T-helper 1 cell treated with Interleukin-12 subunit alpha and Interleukin-12 subunit beta and Interleukin-4 antibody, amounts not matched to agents 30 ng/mL and 1 ng/mL, for 36 hours (primary cell): ENCODE results near the gene IQSEC1. TPM values are rescaled to one million over a fixed set of nuclear protein-coding genes. Genes with fewer than 3 reads are reported as not detected.

Source experiments
- intact Hi-C: fragments of 100-400 bp; cut with micrococcal nuclease; formaldehyde crosslinking; loops from one replicate; pipeline ENCODE4 v1.15.1; 2024
- total RNA-seq: library from RNA; stranded (reverse); gene quantifications from 2 replicates; pipeline ENCODE4 v1.2.3, GENCODE V29; 2022

Gene IQSEC1
- total RNA-seq, 1 donor from 2014 or later: 54.4 TPM

DNA sequence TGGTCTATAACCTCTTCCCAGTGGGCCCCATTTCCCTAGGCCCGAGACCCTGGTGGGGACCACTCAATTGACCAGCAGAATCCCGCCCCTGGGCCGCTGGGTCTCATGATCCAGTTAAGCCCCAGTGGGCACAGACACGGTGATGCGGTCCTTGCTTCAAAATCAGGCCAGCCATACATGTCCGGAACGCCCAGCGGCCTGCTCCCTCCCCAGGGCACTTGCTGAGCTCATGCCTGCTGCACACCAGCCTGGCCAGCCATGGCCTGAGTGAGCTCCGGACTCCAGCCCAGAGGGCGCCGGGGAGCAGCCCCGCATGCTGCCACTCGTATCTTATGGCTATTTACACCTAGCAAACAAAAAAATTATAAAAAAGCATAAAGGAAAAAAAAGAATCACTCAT is 34.4 kb upstream of the IQSEC1 start:
- intact Hi-C loops: no loop called here

DNA sequence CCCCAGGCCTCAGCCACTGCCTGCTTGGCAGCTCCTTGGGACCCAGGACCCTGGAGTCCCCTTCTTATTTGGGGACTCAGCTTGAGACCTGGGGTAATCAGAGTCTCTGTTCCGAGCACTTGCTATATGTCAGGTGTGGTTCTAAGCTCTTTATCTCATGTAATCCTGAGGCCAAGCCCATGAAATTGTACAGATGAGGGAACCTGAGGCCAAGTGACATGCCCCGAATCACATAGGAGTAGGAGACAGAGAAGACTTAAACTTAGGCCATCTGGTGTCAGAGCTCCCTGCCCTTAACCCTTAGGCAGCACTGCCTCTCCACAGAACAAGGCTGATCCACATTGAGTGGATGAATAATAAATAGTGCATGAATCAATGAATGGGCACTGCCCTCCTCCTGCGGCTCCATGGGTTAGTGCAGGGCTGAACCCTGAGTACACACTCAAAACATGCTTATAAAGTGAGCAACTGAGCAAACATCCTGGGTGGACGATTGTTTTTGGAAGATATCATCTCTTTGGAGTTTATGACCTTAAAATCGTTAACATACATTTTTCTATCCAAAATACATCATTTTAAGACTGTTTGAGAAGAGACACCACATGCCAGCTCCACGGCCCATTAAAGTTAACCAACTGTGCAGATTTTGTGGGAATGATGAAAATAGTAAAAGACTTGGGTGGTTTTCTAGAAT is 33.2 kb upstream of the IQSEC1 start:
- intact Hi-C loops: no loop called here

DNA sequence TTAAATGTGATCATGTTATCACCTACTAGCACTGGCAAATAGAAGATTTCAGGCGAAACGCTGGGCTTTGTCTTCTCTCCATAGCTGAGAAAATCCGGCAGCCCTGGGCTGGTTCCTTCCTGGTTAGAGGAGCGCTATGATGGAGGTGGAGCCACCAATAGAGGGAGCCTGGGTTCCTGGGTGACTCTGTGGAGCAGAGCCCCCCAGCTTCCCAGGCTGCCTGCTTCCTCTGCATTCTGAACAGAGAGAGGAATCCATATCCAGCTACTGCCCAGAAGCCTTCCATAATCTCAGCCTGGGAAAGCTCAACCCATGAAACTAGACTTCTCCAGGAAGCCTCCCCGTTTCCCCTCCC is 32.6 kb upstream of the IQSEC1 start:
- intact Hi-C loops: no loop called here

DNA sequence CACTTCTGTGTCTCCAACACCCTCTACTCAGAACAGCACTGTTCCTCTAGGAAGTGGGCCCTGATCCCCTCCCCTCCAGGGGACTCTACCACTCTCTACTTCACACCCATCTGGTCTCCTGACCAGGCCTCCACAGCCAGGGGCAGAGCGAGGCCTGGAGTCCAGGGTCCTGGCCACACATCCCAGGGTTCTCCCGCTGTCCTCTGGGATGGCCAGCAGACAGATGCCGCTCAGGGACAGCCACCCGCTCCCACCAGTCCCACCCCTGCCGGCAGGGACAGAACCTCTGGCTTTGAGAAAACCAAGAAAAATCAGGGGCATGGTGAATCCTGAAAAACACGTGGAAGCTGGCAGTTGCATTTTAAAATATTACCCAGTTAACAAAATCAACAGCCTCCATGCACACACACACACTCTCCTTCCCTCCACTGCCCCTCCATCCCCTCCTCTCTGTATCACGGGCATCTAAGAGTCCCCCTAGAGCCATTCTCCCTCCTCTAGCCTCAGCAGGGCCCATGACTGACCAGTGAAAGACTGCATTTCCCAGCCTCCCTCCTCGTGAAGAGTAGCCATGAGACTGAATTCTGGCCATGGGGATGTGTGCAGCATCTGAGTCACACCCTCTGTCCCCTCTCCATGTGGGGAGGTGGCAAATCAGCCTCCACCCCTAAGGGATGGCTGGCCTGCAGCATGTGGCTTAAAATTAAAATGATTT is 32.1 kb upstream of the IQSEC1 start:
- intact Hi-C loops: no loop called here

DNA sequence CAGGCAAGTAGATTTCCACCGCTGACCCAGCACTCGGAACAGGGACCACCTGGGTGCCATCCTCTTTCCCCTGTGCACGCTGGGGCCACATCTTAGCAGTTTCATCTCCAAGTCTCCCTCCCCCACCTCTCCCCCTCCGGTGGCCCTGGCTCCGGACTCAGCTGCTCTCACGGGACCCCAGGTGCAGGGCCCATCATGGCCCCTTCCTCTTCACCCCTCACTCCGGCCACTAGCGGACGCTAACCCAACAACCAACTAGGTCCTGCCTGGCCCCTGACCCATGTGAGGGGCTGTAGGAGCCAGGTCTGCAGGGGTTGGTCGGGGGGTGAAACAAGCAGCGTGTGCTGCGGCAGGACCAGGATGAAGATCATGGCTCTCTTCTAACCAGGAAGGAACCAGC is 31.3 kb upstream of the IQSEC1 start:
- intact Hi-C loops: no loop called here

DNA sequence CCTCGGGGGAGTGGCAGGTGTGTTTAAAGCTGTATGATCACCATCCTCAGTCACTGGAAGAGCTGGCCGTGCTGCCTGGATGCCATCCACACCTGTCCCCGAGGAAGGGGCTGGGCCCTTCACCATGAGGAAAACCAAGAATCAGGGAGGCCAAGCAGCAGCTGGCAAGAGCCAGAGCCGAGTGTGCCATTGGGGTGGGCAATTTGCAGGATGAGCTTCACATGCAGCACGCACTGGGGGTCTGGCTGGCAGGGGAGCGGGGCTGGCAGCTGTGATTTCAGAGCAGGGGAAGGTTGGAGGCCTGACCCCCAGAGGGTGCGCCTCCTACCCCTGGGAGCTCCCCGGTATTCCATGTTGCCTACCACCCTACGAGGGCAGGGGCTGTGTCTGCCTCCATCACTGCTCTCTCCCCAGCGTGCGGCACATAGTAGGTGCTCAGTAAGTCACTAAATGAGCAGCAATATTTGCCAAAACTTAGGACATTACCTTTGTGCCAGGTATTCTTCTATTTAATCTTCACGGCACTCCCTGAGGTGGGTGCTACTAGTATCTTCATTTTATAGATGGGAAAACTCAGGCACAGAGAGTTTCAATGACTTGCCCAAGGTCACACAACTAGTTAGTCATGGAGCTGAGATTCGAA is 30.3 kb upstream of the IQSEC1 start:
- intact Hi-C loops: no loop called here

DNA sequence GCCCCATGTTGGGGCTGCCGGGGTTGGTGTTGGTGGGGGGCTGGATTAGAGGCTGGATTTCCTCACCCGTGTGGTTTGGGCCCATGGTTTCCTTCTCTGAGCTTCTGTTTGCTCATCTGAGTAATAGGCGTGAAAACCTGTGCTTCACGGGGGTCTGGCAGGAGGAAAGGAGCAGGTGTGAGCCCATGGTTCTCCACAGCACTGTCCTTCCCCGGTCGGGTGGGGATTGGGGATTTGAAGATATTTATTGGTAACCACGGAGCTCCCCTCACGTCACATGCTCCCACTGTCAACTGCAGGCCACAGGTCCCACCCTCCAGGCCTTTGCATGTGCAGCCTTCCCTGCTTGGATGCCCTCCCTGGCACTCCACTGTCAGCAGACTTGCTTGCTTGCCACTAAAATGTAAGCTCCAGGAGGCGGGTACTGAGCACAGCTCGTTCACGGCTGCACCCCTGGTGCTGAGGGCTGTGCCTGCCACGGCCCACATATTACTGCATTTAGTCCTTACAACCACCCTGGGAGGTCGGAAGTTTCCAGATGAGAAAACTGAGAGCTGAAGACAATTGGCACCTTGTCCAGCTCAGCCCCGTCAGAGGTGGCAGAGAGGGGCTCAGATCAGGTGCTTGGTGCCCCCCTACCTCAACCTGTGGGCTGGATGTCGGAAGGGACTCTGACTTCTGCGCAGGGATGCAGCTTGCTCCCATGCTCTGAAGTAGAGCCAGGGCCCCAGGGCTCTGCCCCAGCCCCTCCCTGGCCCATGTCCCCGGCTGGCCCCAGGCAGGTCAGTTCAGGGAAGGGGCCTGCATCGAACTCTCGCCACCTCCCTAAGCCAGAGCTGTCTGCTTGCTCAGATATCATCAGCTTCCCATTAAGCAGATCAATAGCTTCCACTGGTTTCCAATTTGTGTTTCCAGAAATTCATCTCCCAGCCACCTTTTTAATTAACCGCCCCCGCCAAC is 29.4 kb upstream of the IQSEC1 start:
- intact Hi-C loops: no loop called here

DNA sequence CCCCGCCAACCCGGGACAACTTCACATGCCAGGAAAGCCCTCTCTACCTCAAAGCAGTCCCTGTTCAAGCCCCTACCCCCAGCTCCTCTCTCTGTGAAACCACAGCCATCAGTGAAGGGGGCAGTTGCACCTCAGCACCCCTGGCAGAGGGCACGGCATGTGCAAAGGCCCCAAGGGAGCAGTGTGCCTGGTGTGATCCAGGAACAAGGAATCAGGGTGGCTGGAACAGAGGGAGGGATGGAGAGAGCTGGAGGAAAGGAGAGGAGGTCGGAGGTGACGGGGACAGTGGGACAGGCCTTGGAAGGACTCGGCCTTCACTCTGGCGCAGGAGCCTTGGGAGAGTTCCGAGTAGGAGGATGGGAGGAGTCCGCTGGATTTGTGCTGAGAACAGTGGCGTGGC is 26.5 kb upstream of the IQSEC1 start:
- intact Hi-C loops: no loop called here

DNA sequence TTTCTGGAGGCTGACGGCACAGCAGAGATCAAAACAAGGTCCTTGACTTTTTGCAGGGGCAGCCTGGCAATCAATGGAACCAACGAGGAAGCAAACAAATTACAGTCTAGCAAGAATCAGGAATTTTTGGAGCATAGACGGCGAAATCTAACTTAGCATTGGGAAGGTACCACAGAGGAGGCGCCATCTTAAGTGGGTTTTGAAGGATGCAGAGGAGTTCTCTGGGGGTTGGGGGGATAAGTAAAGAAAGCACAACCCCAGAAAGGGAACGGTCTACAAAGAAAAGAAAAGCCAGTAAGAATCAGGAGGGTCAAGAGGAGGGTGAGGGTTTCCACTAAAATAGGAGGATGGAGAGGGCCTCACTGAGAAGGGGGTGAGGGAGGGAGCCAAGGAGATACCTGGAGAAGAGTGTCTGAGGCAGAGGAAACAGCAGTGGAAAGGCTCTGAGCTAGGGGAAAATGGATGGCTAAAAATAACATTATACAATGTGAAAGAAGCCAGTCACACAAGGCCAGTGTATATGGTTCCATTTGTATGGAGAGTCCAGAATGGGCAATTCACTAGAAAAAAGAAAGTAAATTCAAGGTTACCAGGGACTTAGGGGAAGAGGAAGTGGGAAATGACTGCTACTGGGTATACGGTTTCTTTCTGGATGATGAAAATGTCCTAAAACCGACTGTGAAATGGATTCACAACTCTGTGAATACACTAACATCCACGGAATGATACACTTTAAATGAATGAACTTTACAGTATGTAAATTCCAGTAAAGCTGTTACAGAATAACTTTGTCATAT is 25.2 kb upstream of the IQSEC1 start:
- intact Hi-C loops: no loop called here

DNA sequence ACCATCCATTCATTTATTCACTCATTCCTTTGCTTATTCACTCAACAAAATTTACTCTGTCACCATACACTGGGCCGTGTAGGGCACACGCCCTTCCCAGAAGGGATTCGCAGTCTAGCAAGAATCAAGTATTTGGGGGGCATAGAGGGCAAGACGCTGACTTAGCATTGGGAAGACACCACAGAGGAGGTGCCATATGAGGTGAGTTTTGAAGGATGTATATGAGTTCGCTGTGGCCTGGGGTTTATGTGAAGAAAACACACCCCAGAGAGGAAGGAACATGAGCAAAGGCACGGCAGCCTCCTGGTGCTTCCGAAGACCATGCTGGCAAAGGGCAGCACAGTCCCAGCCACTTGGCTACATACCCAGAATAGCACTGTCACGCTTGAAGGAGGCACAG is 23.1 kb upstream of the IQSEC1 start:
- intact Hi-C loops: no loop called here

DNA sequence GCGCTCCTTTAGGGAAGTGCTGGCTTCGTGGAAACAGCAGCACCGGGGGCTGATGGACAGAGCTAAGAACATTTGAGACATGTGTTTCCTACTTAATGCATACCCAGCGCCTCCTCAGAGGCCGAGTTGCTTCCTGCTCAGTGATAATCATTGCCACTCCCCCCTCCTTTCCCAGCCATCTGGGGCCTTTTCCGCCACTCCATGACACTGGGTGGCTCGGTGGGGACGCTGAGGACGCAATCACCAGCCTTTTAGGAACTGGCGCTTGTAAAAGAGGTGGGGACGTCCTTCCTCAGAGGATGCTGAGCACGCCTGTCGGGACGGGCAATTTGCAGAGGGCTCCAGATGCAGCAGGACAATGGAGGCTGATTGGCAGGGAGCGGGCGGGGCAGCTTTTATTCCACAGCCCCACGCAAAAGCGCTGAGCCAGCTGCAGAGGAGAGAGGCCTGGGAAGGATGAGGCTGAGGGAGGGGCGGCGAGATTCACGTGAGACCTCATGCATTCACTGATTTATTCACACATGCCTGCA is 22.2 kb upstream of the IQSEC1 start:
- intact Hi-C loops: no loop called here

DNA sequence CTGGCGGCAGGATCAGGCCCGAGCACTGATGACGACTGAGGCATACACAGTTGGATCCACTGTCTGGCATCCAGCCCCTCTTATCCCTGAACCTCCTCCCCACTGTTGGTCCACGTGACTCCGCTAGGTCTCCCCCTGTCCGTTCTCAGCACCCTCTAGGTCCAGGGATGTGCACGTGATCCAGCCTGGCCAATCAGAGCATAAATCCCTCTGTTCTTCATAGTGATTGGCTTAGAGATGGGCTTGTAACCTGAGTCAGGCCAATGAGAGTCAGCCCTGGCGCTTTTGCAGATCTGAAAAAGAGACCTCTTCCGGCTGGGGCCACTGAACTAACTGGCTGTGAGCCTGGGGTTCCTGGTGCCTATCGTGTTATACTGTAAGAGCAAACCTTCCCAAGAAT is 20.5 kb upstream of the IQSEC1 start:
- intact Hi-C loops: loop anchor here (1.0 kb wide), 1 partner anchor 17 kb away; no protein-coding TSS in a partner anchor

DNA sequence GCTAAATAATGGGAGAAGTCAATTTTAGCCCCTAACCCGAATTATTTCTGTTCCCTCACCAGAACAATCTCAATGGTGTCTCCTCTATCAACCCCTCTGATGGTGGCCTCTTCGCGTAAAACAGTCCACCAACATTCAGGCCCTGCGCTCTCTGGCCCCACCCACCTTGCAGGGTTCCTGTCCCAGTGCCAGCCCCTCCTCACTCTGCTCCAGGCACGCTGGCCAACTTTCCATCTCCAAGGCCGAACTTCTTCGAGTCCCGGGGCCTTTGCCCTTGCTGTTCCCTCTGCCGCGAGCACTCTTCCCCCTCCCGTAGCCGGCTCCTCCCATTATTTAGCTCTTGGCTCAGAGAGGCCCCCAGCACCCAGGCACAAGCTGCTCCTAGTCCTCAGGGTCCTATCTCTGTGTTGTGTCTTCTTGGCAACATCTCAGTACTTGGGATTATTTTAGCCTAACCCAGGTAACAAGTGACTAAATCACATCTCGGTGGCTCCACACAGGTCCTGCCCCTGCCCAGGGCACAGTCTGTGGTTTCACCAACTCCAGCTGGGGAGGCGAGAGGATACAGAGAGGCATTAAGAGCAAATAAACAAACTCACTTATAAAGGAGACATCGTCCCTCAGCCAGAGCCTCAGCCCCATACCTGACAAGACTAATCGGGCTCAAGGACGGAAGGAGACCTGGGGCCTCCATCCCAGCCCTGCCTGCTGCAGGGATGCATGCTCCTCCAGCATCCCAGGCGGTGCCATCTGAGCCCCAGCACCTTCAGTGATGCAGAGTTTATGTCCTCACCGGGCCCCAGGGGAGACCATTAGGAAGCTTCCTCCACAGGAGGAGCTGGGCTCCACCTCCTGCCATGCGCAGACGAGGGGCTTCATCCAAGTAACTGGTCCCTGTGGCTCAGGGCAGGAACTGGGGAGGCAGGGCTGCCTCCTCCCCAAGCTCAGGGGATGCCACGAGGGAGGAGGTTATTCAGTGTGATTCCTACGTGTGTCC is 19.7 kb upstream of the IQSEC1 start:
- intact Hi-C loops: loop anchor here (1.0 kb wide), 6 partner anchors 17 to 555 kb away; no protein-coding TSS in a partner anchor

DNA sequence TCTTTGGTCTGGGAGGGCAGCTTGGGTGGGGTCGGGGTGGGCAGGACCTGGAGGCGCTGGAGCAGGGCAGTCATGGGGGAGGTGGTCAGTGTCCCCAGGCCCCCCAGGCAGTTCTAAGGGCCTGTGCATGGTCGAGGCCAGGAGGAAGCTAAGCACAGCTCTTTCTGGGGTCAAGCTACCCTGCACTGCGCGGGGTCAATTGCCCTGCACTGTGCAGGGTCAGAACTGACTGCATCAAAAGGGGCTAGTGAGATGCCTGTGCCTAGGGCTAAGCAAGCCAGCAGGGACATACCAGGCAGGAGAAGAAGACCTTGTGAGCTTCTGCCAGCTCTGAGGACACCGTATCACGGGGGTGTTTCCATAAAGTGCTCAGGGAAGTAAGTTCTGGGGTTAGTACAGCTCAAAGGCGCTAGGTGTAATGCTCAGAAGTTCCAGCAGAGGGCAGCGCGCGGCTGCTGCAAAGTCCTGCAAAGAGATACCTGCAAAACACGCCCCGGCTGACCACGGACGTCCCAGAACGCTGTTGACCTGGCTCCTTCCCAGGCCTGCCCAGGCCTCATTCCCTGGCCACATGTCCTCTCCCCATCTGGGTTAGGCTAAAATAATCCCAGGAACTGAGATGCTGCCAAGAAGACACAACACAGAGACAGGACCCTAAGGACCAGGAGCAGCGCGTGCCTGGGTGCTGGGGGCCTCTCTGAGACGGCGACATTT is 18.8 kb upstream of the IQSEC1 start:
- intact Hi-C loops: loop anchor here (1.0 kb wide), 5 partner anchors 216 to 556 kb away; no protein-coding TSS in a partner anchor

DNA sequence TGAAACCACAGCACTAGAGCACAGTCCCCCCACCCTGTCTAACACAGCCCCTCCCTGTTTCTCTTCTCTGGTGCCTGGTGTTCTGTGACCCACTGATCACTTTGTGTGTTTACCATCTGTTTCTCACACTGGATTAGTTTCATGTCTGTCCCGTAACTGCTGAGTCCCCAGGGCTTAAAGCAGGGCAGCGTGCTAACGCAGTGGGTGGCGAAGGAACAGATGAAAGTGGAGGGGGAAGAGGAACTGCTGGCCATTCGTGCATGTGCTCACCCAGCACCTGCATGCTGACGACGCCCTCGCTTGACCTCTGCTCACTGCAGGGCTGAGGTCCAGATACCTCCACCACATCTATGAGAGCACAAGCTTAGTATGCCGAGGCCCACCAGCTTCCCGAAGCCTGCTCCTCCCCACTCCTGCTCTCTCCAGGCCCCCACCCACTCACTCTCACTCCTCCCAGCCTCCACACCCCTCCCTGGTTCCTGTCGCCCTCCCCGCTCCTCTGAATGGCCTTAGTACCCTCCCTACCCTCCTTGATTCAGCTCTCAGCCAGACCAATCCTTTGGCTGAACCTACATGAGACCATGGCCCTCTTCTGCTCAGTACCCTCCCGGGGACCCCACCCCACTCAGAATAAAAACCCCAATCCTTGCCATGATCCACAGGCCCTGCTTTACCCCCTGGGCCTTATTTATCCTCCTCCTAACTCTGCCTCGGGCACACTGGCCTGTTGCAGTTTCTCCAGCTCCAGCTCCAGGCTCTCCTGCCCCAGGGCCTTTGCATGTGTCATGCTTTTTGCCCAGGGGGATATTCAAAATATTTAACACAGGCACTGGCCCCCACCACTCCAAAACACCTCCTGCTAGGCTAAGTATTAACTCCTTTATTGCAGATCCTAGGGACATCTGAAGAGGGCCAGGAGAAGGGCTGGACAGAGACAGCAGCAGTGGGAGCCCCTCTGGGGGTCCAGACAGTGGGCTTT is 15.1 kb upstream of the IQSEC1 start:
- intact Hi-C loops: no loop called here

DNA sequence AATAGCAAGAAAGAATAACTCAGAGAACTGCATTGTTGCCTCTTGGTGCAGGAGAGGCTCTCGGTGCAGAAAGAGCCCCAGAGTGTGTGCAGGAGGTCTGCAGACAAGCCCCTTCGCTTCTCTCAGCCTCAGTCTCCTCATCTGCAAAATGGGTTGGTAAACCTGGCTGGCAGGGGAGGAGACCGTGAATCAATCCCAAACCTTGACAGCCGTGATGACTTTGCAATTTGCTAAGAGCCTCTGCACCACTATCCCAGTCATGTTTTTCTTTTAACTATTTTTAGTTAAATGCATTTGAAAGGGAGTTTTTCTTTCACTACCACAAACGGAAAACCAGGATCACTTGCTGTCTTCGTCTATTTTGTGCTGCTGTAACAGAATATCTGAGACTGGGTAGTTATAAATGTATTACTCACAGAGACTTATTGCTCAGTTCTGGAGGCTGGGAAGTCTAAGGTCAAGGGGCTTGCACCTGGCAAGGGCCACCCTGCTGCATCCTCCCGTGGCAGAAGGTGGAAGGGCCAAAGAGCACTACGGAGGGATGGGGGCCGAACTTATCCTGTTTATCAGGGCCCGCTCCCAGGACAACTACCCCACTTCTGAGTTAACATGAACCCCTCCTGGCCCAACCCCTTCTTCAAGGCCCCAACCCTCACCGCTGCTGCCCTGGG is 14.2 kb upstream of the IQSEC1 start:
- intact Hi-C loops: no loop called here

DNA sequence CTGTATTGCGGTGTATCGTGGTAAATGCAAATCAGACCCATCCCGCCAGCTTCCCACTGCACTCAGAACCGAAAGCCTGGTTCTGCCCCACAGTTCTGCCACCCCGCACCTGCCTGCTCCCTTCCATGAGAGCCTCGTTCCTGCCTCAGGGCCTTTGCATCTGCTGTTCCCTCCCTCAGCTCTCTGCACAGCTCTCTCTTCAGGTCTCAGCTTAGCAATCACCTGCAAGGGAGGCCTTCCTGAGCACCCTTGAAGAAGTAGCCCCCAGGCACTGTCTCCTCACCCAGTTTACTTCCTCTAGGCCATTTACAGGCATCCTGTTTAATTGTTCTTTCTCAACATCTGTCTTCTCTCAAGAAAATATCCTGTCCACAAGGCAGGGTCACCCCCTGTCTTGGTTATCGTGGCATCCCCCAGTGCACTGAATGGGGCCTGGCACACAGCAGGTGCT is 13.3 kb upstream of the IQSEC1 start:
- intact Hi-C loops: no loop called here
